Stimulated activated CD4-positive, alpha-beta T cell treated with anti-CD3 and anti-CD28 coated beads, Interleukin-2, amount 100 ng/mL, for 24 hours (primary cell): Measurements from ENCODE around the gene SETD4.
"Not testable (repeated sequence)": the region's sequence is repeated elsewhere in the genome, so short reads cannot be mapped to it uniquely, and the experiment has no call there.

Experiments
- DNase-seq, 2 donors: peaks; one replicate each; pipeline ENCODE4 v3.0.0-alpha.2; 2020

Gene SETD4, protein sequence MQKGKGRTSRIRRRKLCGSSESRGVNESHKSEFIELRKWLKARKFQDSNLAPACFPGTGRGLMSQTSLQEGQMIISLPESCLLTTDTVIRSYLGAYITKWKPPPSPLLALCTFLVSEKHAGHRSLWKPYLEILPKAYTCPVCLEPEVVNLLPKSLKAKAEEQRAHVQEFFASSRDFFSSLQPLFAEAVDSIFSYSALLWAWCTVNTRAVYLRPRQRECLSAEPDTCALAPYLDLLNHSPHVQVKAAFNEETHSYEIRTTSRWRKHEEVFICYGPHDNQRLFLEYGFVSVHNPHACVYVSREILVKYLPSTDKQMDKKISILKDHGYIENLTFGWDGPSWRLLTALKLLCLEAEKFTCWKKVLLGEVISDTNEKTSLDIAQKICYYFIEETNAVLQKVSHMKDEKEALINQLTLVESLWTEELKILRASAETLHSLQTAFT

DNA sequence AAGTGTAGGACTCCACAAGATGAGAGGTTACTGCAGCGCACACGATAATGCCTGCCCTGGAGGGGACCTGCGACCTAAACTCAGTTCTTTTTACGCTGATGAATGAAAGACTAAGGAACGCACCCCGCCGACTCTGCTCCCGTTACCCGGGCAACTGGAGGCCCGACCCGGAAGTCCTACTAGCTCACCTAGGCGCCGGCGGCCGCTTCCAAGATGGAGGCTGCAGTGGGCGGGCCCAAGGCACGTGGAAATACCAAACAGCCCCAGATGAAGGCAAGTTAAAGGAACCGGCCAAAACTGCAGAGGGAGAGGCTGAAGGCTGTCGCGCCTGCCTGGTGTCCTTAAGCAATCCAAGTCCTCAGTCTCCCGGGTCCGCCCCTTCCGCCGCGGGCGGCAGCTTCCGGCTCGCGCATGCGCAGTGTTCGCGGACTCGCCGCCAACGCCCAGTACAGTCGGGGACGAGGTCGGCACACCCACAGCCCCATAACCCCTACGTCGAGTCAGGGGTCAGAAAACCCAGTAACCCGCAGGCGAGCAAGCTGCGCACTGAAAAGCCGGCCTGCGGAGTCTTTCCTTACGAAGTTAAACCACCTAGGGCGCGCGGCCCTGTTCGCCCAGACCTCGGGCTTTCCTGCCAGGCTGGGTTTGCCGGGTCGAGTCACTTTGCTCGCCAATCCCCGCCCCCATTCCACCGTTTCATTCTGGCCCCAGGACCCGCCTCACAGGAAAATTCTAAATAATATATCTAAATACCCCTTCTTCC is at the start of gene SETD4:
Gene SETD4 (minus strand): TSS at position 368 of the 763 bp plus-strand sequence. CDS start 1,638 bp downstream, outside the sequence.
- peak; percentile 95 to 96 for DNase-seq

DNA sequence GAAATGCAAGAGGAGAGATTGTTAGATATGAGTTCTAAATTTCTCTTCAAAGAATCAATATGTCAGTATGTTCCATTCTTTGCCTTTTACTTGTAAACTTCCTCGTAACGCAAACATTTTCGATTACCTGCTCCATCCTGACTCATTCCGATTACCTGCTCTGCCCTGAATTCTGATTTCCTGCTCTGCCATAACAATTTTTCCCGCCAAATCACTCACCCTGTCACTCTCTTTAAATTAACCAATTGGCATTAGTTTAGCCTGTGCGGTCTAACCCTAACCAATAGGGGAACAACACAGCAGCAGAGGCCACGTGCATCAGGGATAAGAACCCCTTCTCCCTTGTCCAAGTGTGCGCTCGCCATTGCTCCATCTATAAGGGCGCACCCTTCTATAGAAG is 49.5 kb upstream of the SETD4 start:
- DNase-seq, result no peak

DNA sequence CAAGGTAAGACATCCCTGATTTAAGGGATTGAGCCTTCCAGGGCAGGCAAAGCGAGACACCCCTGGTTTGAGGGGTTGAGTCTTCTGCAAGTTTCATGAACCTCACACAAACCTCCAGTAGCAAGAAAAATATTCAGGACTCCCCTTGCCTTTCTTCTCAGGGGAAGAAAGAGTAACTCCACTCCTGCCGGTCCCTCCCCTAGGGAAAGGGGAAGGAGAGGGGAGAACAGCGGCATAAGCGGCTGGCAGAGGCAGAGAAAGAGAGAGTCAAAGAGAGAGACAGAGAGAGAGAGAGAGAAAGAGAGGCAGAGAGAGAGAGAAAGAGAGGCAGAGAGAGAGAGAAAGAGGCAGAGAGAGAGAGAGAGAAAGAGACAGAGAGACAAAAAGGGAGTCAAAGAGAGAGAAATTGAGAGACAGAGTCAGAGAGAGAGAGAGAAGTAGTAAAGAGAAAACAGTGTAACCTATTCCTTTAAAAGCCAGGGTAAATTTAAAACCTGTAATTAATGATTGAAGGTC is 45.1 kb upstream of the SETD4 start:
- no peak for DNase-seq

DNA sequence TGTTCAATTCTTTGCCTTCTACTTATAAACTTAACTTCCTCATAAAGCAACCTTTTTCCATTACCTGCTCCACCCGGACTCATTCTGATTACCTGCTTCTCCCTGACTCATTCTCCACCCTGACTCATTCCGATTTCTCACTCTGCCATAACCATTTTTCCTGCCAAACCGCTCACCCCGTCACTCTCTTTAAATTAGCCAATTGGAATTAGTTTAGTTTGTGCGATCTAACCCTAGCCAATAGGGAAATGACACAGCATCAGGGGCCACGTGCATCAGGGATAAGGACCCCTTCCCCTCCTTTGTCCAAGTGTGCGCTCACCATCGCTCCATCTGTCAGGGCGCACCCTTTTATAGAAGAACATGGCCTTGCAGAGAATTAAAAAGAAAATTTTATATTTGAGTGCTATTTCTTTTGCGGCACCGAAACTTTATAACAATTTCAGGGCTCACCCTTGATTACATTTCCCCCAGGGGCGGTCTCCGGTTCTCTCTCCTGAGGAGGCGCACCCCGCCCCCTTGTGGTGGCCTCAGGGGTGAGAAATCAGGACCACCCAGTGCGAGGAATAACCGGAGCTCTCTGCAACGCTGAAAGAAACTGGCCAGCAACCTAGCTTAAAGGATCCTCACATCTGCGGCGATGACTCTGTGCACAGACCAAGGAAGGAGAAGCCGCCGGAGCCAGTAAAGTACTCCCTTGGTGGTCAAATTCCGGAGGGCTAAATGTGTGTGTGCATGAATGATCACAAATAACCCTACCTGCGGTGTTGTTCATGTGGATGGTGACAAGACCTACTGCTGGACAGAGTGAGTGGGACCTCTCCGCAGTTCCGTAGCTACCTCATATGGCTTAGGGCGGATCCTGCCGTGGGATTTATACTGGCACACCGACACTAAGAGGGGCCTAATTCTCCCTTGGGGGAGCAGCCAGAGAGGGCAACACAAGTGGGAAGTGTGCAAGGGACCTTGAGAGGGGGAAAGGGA is 44.3 kb upstream of the SETD4 start:
- peak; percentile 59 to 68 for DNase-seq

DNA sequence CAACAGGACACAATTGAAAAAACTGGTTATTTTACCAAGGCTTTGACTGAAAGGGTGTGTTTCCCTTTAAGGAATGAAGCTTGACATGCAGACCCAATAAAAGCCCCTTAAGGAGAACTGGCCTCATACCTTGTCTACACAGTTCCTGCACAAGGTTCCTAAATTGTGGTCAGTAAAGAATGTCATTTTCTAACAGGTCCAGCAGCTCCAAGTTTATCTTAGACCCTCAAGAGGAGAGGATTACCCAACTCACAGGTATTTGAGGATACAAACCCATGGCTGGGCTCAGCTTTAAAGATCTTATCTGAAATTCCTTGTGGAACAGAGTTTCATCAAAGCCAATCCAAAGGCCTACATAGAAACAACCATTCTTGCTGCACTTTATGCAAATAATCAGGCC is 43.1 kb upstream of the SETD4 start:
- no peak for DNase-seq

DNA sequence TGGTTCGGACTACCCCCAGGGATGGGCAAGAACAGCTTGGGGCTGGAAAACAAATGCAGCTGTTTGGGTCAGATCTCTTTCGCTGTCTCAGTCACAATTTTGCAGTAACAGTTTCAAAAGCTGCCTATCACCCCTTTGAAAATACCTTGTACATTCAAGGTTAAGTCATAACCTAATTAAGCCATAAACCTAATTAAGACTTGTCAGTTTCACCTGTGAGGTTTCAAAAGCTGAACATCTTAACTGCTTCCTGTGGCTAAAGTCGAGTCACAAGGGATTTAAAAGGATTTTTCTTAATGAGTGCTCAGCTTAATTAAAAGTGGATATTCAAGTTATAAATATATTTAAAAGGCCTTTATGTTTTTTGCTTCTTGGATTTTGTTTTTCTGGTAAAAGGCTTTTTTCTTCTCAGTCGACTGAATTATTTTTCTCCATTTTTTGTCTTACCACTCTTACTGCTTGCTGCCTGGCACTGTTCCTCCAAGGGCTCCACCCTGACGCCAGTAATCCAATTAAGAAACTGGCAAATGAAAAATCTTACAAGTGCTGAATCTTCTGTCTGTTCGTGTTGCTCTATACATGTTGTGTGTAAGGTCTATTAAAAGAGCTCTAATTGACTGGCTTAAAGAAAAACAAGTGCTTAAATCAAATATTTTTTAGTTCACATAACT is 40.8 kb upstream of the SETD4 start:
- no peak for DNase-seq

DNA sequence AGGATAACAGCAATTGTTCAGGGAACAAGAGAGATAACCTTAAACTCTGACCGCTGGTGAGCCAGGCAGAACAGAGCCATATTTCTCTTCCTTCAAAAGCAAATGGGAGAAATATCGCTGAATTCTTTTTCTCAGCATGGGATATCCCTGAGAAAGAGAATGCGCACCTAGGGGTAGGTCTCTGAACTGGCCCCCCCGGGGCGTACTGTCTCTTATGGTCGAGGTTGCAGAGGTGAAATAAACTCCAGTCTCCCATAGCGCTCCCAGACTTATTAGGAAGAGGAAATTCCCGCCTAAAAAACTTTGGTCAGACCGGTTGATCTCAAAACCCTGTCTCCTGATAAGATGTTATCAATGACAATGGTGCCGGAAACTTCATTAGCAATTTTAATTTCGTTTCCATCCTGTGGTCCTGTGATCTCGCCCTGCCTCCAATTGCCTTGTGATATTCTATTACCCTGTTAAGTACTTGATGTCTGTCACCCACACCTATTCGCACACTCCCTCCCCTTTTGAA is 39.4 kb upstream of the SETD4 start:
- DNase-seq, result not testable (repeated sequence)

DNA sequence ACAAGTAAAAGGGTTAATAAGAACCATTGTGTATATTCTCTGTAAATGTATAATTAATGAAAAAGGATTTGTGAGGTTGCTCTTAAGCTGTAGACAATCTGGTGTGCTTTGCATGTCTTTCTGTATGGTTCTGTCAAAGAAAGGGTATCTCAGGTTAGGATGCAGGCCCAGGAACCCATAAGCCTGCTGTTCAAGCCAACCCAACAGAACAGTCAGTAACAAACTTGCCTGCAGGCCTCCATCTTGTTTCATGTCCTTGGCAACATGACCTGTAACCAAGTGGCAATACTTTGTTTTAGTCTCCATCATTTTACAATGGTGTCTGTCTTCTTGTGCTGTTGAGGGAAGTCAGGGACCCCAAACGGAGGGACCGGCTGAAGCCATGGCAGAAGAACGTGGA is 38.7 kb upstream of the SETD4 start:
- no peak for DNase-seq

DNA sequence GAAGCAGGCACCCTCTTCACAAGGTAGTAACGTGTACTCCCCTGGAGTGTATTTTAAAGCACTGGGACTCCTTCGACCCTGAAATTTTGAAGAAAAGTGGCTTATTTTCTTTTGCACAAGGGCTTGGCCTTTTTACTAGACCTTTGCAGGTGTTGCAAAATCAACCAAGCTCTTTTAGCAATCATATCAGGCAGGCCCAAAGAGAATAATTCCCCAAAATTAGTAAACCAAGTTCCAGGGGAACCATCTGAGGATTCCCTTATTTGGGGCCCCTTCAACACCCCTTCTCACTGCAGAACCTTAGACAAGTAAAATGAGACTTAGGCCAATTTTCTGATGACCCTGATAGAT is 37.8 kb upstream of the SETD4 start:
- no peak for DNase-seq

DNA sequence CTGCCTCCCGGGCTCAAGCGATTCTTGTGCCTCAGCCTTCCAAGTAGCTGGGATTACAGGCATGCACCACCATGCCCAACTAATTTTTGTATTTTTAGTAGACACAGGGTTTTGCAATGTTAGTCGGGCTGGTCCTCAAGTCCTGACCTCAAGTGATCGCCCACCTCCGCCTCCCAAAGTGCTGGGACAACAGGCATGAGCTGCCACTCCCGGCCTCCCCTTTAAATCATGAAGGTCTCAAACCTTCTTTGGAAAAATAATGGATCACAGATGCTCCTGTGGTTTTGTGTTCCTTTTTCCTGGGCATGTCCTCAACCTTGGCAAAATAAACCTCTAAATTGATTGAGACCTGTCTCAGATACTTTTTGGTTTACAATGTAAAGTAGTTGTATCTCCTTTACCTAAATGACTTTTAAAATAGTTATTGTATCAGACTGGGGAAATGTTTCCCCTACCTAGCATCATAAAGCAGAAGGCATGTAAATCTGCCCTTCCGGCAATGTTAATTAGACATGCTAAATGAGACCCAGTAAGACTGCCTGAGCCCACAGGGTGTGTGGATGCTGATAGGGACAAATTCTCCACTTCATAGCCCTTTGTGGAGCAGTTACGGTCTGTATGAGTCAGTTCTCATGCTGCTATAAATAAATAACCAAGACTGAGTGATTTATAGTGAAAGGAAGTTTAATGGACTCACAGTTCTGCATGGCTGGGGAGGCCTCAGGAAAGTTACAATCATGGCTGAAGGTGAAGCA is 37.3 kb upstream of the SETD4 start:
- DNase-seq, result no peak

DNA sequence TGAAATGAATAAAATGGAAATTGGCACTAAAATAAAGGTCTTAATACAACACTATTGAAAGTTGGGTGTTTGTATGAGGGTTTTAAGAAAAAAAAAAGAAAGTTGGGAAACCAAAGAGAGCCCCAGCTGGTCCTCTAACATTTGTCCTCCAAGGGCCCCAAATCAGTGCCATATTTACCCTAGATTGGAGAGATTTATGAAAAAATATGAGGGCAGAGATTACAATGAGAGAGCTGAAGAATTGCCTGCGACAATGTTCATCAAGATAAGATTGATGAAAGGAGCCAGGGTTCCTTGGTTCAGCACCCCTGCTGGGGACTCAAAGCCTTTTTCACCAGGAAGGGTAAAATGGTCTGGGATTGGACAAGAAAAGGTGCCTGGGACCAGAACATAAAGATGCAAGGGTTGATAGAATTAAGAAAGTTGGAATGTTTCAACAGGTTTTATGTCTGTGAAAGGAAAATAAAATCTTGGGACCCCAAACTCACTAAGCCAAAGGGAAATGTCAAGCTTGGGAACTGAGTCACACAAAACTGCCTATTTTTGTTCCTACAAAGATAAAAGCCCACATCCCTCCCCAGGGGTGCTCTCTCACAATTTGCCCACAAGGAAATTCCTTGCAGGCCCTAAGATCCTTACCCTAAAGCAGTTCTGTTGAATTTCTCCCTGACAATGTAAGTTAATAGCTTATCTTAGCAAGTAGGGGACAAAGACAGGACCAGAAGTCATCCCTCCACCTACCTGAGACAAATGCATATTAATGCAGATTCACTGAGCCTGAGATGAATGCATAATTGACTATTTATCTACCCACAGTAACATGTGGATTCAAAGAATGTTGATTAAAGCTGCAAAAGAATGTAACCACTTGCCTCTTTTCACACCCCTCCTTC is 36.3 kb upstream of the SETD4 start:
- DNase-seq, result no peak

DNA sequence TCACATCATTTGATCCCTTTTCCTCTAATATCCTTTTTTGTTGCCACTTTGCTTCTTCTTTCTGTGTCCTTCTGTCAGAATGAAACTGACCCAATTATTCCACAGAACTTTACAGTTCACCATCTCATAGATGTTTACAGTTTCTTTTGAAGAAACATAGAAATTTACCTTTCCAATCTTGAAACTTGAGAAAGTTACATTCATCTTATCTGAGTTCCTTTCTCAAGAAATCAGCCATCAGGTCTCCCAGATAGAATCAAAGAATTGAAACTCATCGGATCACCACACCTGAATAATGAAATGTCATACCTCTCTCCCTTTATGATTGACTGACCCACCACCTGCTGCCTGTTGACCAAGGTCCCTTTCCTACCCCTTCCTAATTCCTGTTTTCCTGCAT is 33.2 kb upstream of the SETD4 start:
- DNase-seq, result no peak

DNA sequence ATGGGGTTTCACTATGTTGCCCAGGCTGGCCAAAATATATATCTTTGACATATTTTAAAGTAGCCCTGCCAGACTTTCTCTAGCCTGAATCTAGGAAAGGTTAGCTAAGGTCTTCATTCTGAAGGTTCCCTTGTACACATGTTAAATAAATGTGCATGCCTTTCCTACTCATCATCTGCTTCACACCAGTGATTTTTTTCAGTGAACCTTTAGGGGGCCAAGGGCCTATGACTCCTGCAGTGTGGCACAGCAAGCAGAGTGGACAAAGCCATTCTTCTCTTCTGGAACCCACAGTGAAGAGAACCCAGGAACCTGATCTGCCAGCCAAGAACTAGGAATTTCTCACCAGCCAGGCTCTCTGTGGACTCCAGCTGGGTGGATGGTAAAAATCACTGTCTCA is 32.4 kb upstream of the SETD4 start:
- no peak for DNase-seq

DNA sequence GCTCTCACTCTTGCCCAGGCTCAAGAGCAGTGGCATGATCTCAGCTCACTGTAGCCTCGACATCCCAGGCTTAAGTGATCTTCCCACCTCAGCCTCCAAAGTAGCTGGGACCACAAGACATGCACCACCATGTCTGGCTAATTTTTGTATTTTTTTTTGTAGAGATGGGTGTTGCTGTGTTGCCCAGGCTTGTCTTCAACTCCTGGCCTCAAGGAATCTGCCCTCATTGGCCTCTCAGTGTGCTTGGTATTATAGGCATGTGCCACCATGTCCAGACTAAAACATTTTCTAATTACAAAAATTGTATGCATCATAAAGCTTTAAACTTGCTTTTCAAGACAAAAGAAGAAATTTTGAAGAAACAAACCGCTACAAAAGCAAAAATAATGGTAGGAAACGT is 29.6 kb upstream of the SETD4 start:
- no peak for DNase-seq

DNA sequence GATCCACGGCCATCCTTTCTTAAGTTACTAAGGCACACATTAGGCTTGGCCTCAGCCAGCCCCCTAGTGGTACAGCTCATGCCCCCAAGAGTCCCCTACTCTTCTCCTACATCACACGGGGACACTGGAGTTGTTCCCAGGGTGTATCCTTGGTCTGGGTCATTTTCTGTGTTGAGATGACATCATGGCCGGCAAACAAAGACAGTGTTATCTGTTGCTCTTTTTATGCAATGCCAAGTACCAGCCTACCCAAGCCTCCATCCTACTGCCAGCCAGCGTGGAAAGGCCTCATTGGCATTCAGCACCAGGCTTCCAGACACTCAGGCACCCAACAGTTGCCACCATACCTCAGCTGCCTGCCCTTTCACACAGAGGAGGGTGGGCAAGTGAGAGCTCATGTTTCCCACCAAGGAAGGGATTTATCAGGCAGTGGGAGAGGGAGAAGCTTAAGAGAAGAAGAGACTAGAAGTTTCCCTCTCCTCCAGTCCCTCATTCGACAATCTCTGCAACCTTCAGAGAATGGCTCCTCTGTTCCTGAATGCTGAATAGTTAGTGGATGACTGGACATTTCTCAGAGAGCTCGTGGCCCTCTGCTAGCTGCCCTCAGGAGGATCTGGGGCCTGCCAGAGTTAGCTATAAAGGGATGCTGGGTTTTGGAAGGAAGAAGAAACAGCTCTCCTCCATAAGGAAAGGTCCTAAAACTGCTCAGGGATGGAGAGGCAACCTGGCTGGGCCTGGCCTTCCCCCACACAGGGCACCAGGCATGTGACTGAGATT is 27.2 kb upstream of the SETD4 start:
- no peak for DNase-seq

DNA sequence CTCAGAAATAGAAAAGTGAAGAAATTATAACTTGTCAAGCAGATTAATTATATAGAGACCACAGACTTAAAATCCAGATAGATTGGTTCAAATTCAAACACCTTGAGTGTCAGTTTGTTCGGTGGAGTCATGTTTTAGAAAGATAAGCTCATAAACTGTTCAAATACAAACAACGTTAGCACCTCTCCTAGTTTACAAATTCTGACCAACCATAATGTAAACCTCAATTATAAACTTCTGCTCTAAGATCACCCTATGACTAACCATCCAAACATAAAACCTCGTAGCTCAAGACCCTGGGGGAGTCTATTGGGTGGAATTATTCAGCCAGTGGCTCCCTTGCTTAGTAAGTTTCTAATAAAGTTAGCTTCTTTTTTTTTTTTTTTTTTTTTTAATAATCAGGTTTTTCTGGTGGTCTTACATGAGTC is 21.9 kb upstream of the SETD4 start:
- DNase-seq, result no peak

DNA sequence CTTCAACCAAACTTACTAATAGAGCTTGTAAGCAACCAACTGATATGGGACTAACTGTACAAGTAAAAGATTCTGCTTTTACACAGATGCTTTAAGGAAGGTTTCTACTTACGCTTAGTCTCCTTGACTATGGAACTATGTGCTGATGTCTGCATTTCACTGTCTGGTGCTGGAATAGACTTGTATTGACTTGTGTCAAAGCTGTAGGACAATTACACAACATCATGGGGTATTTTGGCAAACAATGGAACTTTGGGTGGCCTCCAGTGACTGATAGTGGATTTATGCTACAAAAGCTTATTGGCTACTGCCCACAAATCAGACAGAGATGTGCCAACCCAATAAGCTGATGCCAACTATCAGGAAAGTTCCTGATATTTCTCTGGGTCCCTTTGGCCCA is 20.1 kb upstream of the SETD4 start:
- no peak for DNase-seq

DNA sequence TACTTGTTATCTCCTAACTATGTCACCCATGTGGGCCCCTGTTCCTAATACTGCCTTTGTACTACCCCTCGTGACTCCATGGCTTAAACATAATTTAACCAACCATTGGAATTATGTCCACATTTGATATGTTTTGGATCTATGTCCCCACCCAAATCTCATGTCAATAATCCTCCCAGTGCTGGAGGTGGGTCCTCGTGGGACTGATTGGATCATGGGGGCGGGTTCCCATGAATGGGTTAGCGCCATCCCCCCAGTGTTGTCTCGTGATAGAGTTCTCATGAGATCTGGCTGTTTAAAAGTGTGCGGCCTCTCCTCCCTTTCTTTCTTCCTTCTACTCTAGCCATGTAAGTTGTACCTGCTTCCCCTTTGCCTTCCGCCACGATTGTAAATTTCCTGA is 19.3 kb upstream of the SETD4 start:
- no peak for DNase-seq

DNA sequence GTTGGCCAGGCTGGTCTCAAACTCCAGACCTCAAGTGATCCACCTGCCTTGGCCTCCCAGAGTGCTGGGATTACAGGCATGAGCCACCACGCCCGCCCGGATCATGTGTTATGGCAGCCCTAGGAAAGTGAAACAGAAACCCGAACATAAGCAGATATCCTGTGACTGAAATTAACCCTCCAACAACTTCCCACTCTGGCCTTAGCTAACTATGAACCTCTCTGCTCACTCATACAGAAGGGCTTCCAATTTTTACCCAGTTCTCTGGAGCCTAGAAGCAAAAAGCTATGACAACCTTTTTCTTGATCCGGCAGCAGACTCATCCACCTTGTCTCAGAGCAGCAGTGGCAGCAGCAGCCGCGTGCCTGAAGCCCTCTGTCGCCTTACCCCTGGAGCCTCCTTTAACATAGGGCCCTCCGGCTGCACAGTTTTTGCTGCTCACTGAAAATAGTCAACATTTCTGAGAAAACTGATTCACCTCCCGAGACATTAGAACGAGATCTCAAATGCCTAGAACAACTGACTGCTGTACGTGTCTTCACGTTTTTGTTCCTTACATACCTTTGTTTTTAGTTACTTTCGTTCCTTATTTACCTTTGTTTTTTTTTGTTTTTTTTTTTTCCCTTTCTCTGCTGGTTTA is 18.8 kb upstream of the SETD4 start:
- DNase-seq, result peak; percentile 49 to 50
